HG02973 (cell line): Measurements from ENCODE around the gene PRKCZ.

ENCODE experiments used
- ATAC-seq: cut with Tn5 transposase; IDR thresholded peaks from one replicate; pipeline ENCODE4 v1.9.1; 2021; ENCODE audit warnings: moderate library complexity; ENCODE audit not compliant: unreplicated experiment

PRKCZ gene

GRCh38 chr1:2098839-2099785, 48.9 kb downstream of the PRKCZ start:
- ATAC-seq, result no peak

DNA sequence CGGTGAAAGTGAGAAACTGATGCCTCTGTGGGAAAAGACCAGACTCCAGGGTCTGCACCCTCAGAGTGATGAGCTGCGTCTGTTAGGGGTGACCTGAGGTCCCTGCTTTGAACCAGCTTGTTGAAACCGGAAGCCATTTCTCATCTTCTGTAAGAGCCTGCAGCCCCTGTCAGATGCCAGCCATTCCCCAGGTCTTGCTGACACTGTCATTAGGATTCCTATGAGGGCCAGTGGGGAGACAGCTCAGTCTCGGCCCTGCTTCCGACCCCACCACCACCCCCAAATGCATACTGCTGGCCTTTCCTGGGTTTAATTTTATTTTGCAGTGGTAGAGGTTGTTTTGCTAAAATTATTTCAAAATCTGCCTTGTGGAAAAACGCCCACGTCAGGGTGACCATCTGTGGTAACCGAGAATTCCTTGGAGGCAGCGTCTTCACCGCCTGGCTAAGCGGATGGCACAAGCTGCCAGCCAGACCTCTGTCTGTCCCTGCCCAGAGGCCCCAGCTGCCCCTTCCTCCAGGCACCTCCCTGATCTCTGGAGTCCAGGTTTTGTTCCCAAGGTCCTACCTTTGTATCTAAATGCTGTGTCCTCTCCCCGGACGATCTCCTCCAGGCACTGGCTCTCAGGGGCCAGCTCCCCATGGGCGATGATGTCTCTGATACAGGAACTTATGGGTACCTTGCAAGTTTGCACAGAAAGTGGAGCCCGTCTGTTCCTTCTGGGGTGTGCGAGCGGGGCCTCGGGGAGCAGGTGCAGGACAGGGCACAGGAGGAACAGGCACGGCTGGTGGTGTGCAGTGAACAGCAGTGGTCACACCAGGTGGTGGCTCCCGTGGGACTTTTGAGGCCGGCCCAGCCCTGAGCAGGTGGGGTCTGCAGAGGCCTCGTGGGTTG, 49.9 kb downstream of the PRKCZ start:
- no peak for ATAC-seq

DNA sequence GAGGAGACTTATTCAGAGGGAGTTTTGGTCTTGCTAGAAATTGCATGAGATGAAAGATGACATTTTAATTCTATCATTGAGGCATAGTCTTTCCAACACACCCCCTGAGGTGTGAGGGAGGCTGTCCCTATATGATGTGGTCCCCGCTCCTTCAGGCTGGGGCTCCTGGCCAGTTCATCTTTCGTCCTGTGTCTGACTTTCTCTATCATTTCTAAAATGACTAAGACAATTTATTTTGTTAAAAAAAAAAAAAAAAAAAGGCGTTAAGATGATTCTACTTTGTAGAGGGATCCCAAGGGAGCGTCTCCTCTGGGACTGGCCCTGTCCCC, 50.5 kb downstream of the PRKCZ start:
- no peak for ATAC-seq

DNA sequence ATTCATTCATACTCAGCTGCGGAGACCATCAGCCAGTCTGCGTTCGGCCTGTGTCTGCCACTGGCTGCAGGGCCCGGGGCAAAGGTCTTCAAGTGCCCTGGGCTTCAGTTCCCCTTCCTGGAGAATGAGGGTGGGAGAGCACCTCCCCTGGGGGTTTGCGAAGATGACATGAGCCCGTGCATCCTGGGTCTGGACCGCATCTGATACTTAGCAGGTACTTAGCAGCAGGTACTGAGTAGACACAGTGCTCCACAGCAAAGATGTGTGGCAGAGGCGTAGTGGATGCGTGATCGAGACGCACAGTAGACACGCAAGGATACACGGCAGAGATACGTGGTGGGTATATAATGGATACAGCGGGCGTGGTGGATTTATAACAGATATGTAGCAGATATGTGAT, 51.3 kb downstream of the PRKCZ start:
- no peak for ATAC-seq

DNA sequence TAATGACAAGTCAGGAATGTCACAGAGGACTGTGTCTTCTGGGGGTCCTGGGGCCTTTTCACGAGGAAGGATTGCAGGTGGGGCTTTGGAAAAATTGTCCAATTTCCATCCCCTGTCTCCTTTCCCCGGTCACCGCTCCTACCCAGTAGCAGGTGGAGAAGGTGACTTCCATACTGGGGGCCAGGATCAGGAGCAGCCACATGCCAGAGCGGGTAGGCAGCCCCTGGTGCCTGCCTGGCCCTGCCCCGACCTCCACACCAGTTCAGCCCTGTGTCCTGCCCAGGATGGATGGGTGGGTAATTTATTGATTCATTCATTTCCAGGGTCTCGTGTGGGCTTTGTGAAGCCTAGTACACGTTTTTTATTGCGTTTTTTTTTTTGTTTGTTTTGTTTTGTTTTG, 51.7 kb downstream of the PRKCZ start:
- no peak for ATAC-seq

- no peak for ATAC-seq
These were observed 52.5 kb downstream of the PRKCZ start for GRCh38 chr1:2102753-2103152.

- ATAC-seq, result no peak
These were observed 53.2 kb downstream of the PRKCZ start for GRCh38 chr1:2103266-2103900.

GRCh38 chr1:2103901-2104590, 53.8 kb downstream of the PRKCZ start:
- ATAC-seq, result no peak

DNA sequence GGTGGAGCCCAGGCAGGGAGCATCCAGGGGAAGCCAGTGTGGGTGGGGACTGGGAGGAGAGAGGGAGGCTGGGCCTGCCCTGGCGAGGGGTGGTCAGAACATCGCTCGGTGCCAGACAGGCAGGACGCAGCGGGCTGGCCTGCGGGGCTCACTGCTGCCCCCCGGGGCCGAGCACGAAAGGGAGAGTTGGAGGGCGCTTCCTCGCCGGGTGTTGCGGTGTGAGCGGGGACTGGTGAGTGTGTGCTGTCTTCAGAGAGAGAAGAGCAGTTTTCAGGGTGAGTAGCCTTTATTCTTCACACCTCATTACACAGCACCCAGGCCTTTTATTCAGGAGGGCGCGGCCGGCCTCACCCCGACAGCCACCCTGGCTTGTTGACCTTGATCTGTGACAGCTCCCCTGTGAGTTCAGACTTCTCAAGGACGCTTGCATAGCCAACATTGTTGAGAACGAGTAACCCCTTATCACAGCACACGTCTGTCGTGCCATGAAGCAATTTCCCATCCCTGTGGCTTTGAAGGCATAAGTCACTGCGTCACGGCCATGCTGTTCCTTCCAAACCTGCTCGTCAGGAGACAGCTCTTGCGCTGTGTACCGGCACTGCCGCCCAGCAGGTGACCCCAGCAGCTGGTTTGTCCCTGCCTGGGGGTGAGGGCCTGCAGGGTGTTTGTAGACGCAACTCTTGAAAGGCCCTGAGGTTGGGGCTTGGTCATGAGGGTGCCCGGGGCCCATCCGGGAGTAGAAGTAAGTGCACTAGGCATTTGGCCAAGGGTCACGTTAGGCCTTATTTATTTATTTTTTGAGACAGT, 54.6 kb downstream of the PRKCZ start:
- no peak for ATAC-seq

- no peak for ATAC-seq
These were observed 55.7 kb downstream of the PRKCZ start for GRCh38 chr1:2105781-2106524.

DNA sequence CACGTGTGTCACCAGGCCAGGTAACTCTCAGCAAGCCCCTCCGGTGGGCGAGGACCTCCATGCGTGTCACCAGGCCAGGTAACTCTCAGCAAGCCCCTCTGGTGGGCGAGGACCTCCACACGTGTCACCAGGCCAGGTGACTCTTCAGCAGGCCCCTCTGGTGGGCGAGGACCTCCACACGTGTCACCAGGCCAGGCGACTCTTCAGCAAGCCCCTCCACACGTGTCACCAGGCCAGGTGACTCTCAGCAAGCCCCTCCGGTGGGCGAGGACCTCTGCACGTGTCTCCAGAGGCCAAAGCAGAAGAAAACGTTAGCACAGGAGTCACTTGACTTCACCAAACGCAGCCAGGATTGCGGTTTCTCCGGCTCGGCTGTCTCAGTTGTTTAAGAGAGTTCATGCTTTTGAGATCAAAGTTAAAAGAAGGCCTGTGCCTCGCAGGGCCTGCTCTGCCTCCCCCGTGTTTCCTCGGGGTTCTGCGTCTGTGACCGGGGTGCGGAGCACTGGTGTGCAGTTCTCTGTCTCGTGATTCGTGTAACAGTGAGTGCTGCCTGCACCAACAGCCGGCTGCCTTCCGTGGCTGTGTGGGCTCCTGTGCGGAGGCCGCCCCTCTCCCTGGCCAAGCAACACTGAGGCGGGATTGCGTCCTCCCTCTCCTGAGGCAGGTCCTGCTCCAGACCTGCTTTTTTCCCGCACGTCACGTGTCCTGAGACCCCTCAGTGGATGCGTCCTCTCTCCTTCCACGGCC, 56.6 kb downstream of the PRKCZ start:
- no peak for ATAC-seq

GRCh38 chr1:2107586-2108212, 57.5 kb downstream of the PRKCZ start:
- no peak for ATAC-seq

GRCh38 chr1:2108213-2108876, 58.1 kb downstream of the PRKCZ start:
- ATAC-seq, result no peak

DNA sequence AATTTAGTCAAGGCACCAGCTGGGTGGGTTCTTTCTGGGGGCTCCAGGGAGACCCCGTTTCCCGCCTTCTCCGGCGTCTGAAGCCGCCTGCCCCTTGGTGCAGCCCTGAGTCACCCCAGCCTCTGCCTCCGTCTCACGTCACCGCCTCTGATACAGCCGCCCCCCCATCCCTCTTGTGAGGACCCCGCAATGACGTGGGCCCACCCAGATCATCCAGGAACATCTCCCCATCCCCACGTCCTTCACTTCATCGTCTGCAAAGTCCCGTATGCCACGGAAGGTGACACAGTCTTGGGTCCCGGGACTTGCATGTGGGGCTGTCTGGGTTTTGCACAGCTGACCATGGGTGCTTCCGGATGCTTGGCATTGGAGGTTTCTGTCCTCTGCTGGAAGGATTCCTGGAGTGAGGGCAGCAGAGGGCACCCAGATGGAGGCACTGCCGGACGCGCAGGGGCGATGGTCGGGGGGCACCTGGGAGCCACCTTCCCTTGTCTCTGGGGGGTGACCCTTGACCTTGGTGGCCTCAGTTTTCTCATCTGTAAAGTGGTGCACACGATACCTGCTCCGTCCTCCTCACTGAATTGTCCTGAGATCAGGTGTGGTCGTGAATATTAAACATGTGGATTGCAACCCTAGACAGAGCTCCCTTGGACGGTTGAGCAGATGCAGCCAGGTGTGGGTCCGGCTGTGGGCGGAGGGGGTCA, 58.8 kb downstream of the PRKCZ start:
- no peak for ATAC-seq

- ATAC-seq, result no peak
These were observed 59.4 kb downstream of the PRKCZ start for GRCh38 chr1:2109581-2110021.

DNA sequence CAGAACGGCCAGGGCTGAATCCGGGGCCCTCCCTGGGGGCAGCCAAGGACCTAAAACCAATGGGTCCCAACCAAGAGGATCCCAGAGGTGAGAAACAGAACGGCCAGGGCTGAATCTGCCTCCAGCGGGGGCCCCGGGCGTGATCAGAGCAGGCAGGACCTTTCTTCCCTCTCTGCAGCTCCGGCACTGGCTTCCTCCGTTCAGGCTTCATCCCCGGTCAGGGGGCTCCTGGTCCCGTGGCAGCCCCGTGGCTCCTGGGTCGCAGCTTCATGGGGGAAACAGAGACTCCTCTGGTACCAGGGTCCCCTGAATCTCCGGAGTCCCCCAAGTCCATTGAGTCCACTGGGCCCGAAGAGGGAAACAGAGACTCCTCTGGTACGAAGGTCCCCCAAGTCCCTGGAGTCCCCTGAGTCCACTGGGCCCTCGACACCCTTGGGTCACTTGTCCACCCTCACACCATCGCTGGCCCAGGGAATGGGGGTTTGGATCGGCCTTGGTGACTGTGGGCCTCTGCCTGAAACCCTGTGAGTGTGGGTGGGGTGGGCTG, 60.1 kb downstream of the PRKCZ start:
- ATAC-seq, result no peak
